ENCODE results near the gene TAF4B. TPM values are rescaled to one million over a fixed set of nuclear protein-coding genes. Genes with fewer than 3 reads are reported as not detected.

The TAF4B gene
- total and polyA plus RNA-seq, 2 experiments from 2014 or later: 1.4 TPM; not detected in 1

DNA sequence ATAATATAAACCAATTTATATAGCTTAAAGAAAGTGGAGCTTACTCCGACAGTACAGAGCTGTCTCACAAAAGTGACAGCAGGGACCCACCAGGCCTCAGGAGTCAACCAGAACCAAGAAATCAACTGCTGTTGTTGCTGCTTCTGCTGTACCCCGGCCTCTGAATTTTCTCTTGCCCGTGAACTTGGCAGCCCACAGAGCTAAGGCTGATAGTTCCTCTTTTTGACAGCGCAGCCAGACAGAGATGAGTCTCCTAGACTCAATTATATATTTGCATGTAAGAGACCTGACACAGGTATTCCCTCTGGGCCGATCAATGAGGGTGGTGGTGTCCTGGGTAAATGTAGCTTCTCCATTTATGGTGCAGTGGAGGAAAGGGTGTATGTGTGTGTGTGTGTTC, 212.7 kb downstream of the TAF4B start:
- no peaks in the 10 kb centered on the region for H3K36me3 ChIP-seq (replicated peaks; ENCODE audit: insufficient read depth, low read depth)
- no peaks in the 10 kb centered on the region for H3K4me1 ChIP-seq (ENCODE audit: insufficient read depth)
- no peak overlapping the region for H3K4me3 ChIP-seq
- TF ChIP-seq, protein P1, sequence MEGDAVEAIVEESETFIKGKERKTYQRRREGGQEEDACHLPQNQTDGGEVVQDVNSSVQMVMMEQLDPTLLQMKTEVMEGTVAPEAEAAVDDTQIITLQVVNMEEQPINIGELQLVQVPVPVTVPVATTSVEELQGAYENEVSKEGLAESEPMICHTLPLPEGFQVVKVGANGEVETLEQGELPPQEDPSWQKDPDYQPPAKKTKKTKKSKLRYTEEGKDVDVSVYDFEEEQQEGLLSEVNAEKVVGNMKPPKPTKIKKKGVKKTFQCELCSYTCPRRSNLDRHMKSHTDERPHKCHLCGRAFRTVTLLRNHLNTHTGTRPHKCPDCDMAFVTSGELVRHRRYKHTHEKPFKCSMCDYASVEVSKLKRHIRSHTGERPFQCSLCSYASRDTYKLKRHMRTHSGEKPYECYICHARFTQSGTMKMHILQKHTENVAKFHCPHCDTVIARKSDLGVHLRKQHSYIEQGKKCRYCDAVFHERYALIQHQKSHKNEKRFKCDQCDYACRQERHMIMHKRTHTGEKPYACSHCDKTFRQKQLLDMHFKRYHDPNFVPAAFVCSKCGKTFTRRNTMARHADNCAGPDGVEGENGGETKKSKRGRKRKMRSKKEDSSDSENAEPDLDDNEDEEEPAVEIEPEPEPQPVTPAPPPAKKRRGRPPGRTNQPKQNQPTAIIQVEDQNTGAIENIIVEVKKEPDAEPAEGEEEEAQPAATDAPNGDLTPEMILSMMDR (IDR thresholded peaks at IDR 0.05; ENCODE audit: poor library complexity): no peak
- no peak for TF ChIP-seq EZH2phosphoT487 (IDR thresholded peaks at IDR 0.05; ENCODE audit: low read depth, severe bottlenecking, unreplicated experiment)
- no peak for TF ChIP-seq EZH2 (IDR thresholded peaks at IDR 0.05; ENCODE audit: borderline replicate concordance)
- H3K27ac ChIP-seq: no peak overlapping the region
- no peaks in the 10 kb centered on the region for H3K9me3 ChIP-seq (ENCODE audit: low read depth)
- H3K79me2 ChIP-seq: no peaks in the 10 kb centered on the region
- DNase-seq (ENCODE audit: low spot score): no peak
- H3K27me3 ChIP-seq: no peaks in the 10 kb centered on the region
- WGBS (ENCODE audit: low lambda C conversion rate, missing lambda C conversion rate): 94% methylated on average over 5 of the region's 5 CpGs
- H3K9me2 ChIP-seq (replicated peaks; ENCODE audit: insufficient read depth): no peaks in the 10 kb centered on the region
- no peak overlapping the region for H2AFZ ChIP-seq
- no peak overlapping the region for H3K4me2 ChIP-seq
- no peaks in the 10 kb centered on the region for H4K20me1 ChIP-seq (ENCODE audit: insufficient read depth, poor library complexity, severe bottlenecking)

DNA sequence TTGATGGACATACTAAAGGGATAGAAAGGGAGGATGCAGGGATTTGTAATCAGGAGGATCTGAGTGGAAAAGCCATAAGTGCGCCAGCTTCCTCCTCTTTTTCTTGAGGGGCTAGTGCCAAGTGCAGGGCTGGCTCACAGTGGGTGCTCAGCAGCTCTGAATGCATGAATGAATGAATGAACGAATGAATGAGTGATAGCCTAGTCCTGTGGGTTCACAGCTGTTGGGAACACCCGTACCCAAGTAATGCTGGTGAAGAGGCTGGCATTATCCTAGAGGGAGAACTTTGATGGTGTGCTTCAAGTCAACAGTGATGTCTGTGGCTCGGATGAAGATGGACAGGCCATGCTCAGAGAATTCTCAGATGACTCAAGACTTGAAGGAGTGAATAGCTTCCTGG, 213.3 kb downstream of the TAF4B start:
- TF ChIP-seq EZH2 (IDR thresholded peaks at IDR 0.05; ENCODE audit: borderline replicate concordance) (no peak), EZH2phosphoT487 (IDR thresholded peaks at IDR 0.05; ENCODE audit: low read depth, severe bottlenecking, unreplicated experiment) (no peak)
- TF ChIP-seq, protein P1 (IDR thresholded peaks at IDR 0.05; ENCODE audit: poor library complexity): no peak
- H3K4me1 ChIP-seq (ENCODE audit: insufficient read depth): no peaks in the 10 kb centered on the region
- 96% methylated on average over 4 of the region's 4 CpGs for WGBS (ENCODE audit: low lambda C conversion rate, missing lambda C conversion rate)
- no peaks in the 10 kb centered on the region for H3K9me3 ChIP-seq (ENCODE audit: low read depth)
- H2AFZ ChIP-seq: no peak overlapping the region
- no peaks in the 10 kb centered on the region for H3K79me2 ChIP-seq
- H3K27ac ChIP-seq: no peak overlapping the region
- H4K20me1 ChIP-seq (ENCODE audit: insufficient read depth, poor library complexity, severe bottlenecking): no peaks in the 10 kb centered on the region
- no peak overlapping the region for H3K4me2 ChIP-seq
- no peaks in the 10 kb centered on the region for H3K36me3 ChIP-seq (replicated peaks; ENCODE audit: insufficient read depth, low read depth)
- H3K4me3 ChIP-seq: no peak overlapping the region
- no peaks in the 10 kb centered on the region for H3K9me2 ChIP-seq (replicated peaks; ENCODE audit: insufficient read depth)
- H3K27me3 ChIP-seq: no peaks in the 10 kb centered on the region
- DNase-seq (ENCODE audit: low spot score): no peak

DNA sequence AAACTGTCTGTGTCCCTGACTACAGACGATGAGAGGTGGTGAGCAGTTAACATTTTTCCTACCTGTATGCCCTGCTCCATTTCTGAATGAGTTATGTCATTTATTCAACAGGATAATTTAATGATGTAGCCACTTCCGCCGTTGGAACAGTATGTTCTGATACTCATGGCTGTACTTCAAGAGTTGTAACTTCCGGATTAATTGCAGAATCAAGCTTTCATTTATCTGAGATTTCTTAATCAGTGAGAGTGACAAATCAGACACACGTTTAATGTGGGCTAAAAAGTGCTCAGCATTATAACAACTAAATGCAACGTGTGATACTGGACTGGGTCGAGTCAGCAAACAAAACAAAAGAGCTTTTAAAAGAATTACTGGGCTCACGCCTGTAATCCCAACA, 214.4 kb downstream of the TAF4B start:
- Histone ChIP-seq H3K27me3 (no peaks in the 10 kb centered on the region), H3K4me2 (no peak overlapping the region), H3K27ac (no peak overlapping the region), H3K79me2 (no peaks in the 10 kb centered on the region), H2AFZ (no peak overlapping the region), H3K4me1 (ENCODE audit: insufficient read depth) (no peaks in the 10 kb centered on the region), H4K20me1 (ENCODE audit: insufficient read depth, poor library complexity, severe bottlenecking) (no peaks in the 10 kb centered on the region), H3K9me2 (replicated peaks; ENCODE audit: insufficient read depth) (no peaks in the 10 kb centered on the region), H3K4me3 (no peak overlapping the region), H3K36me3 (replicated peaks; ENCODE audit: insufficient read depth, low read depth) (no peaks in the 10 kb centered on the region), H3K9me3 (ENCODE audit: low read depth) (no peaks in the 10 kb centered on the region)
- DNase-seq (ENCODE audit: low spot score): no peak
- TF ChIP-seq EZH2phosphoT487 (IDR thresholded peaks at IDR 0.05; ENCODE audit: low read depth, severe bottlenecking, unreplicated experiment): no peak
- no peak for TF ChIP-seq EZH2 (IDR thresholded peaks at IDR 0.05; ENCODE audit: borderline replicate concordance)
- TF ChIP-seq, protein P1 (IDR thresholded peaks at IDR 0.05; ENCODE audit: poor library complexity): no peak
- 80% methylated on average over 8 of the region's 8 CpGs for WGBS (ENCODE audit: low lambda C conversion rate, missing lambda C conversion rate)

Small RNA genes lying within 50 kb of the gene (small RNA-seq; reads per million reads assigned to genes)
- not detected for gene RNU6-1289P

Other genes starting within 250 kb of the TAF4B start
- gene SS18, start 135.8 kb upstream of the TAF4B start, total RNA-seq: 95.9 and 111 TPM in 2 replicates
- 43.4 and 44.7 TPM in 2 replicates for gene SS18, start 135.8 kb upstream of the TAF4B start, polyA plus RNA-seq
- not detected in 2 replicates for gene PSMA8, start 92.6 kb upstream of the TAF4B start, total RNA-seq
- 0.15 TPM in 1 of 2 replicates, not detected in the other for gene PSMA8, start 92.6 kb upstream of the TAF4B start, polyA plus RNA-seq